ENCODE results near the gene ECE1.

Gene ECE1

DNA sequence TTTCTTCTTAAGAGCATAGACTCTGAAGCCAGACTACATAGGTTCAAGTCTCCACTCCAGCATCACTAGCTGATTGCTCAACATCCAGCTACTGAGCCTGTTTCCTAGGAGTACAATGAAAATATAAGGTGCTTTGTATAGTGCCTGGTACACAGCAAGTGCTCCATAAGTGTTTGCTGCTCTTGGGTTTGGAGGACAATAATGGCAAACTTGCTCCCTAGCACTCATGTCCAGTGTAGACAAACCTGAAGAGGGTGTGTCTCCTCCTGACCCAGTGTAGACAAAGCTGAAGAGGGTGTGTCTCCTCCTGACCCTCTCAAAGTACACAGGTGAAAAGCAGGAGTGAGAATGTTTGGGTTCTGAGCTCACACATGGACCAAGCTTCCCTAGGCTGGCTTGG is 10.5 kb upstream of the ECE1 start:
- H3K4me3 ChIP-seq (replicated peaks; ENCODE audit: low read depth, low read length): no peak overlapping the region

DNA sequence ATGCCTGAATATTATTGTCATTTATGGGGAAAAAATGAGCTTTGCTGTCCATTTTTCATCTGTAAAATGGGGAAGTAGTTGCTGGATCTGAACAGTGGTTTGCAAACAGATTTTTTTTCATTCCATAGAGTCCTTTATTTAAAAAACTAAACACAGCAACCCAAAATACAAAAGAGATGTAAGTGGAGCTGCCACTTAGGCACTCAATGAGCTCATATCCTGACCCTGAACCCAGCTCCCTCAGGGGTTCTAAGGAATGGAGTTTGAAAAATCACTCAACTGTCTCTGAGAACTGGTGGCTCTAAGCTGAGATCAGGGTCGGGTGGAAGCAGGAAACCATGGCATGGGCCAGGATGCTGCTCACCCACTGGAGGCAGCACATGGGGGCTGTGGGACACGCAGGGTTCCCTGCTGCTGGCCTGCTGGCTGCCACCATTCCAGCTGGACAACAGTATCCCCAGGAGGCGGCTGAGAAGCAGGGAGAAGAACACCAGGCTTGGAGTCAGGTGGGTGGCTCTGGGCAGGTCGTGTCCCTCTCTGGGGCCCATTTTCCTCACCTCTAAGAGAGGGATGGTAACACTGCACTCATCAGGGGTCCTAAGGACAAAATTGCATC is 9.6 kb upstream of the ECE1 start:
- no peak overlapping the region for H3K4me3 ChIP-seq (replicated peaks; ENCODE audit: low read depth, low read length)
- TF ChIP-seq, protein P1, sequence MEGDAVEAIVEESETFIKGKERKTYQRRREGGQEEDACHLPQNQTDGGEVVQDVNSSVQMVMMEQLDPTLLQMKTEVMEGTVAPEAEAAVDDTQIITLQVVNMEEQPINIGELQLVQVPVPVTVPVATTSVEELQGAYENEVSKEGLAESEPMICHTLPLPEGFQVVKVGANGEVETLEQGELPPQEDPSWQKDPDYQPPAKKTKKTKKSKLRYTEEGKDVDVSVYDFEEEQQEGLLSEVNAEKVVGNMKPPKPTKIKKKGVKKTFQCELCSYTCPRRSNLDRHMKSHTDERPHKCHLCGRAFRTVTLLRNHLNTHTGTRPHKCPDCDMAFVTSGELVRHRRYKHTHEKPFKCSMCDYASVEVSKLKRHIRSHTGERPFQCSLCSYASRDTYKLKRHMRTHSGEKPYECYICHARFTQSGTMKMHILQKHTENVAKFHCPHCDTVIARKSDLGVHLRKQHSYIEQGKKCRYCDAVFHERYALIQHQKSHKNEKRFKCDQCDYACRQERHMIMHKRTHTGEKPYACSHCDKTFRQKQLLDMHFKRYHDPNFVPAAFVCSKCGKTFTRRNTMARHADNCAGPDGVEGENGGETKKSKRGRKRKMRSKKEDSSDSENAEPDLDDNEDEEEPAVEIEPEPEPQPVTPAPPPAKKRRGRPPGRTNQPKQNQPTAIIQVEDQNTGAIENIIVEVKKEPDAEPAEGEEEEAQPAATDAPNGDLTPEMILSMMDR (IDR thresholded peaks at IDR 0.05; ENCODE audit: low read depth, low read length, missing control alignments): no peak
- no peak for DNase-seq (ENCODE audit: extremely low read depth, low read depth)

More for the DNA sequence above, 10.5 kb upstream of the ECE1 start:
- TF ChIP-seq, protein P1 (IDR thresholded peaks at IDR 0.05; ENCODE audit: low read depth, low read length, missing control alignments): no peak
- DNase-seq (ENCODE audit: extremely low read depth, low read depth): no peak

DNA sequence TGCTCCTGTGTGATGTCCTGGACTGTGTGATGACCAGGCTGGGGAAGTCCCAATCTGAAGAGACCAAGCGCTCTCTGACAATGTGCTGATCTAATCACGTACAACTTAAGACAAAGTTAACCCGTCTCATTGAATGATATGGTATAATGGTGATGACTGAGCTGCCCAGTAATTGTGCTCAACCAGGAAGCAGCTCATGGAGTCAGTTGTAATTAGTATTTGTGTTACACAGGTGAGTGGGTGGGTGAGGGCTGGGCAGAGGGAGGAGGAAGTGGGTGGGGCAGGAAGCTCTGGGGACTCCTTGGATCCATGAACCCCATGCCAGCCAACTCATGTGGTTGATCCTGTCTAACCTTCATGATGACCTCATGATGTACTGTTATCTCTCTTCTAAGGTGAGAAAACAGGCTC is 8.7 kb upstream of the ECE1 start:
- TF ChIP-seq, protein P1 (IDR thresholded peaks at IDR 0.05; ENCODE audit: low read depth, low read length, missing control alignments): no peak
- no peak for DNase-seq (ENCODE audit: extremely low read depth, low read depth)
- no peak overlapping the region for H3K4me3 ChIP-seq (replicated peaks; ENCODE audit: low read depth, low read length)

DNA sequence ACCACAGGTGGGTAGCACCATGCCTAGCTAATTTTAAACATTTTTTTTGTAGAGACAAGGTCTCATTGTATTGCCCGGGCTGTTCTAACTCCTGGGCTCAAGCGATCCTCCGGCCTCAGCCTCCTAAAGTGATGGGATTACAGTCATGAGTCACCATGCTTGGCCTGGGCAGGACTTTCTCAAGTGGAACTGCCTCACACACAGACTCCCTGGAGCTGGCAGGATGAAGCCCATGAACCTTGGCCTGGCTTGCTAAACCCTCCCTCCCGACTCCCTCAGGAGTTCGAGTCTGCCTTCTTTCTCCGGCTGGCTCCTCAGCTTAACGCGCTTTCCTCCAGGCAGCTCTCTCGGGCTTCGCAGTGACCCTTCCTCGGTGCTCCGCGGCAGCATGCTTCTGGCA is 7.7 kb upstream of the ECE1 start:
- H3K4me3 ChIP-seq (replicated peaks; ENCODE audit: low read depth, low read length): no peak overlapping the region
- TF ChIP-seq, protein P1 (IDR thresholded peaks at IDR 0.05; ENCODE audit: low read depth, low read length, missing control alignments): no peak
- DNase-seq (ENCODE audit: extremely low read depth, low read depth): no peak

DNA sequence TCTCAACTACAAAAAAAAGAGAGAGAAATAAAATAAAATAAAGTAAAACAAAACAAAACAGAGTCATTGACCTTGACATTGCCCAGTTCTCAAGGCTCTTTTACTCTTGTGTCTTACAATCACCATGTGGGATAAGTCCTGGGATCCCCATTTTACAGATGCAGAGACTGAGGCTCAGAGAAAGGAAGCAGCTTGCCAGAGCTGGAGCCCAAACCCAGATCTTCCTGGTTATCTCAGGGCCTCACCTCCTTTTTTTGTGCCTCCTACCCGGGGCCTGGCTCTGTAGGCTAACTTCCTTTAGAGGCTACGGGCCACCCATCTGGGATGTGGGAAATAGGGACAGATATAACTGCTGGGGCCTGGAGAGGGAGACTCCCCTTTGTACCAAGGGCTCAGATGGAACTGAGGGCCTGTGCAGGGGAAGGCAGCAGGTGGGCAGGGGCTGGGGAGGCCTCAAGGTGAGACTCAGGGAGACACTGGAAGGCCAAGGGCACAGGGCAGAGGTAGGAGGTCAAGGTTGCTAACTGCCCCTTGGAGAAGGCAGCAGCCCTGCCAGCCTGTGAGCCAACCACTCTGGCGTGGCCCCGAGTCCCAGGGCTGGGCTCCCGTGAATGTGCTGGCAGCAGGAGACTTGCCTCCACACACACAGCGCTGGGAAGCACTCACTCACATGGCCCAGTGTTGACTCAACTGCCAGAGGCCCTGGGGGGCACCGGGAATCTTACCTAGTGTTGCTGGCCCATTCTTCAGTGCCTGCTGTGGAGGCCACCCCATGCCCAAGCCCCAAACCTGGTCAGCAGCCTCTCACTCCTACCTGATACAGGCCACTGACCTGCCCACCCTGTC is 6.5 kb upstream of the ECE1 start:
- TF ChIP-seq, protein P1 (IDR thresholded peaks at IDR 0.05; ENCODE audit: low read depth, low read length, missing control alignments): no peak
- no peak overlapping the region for H3K4me3 ChIP-seq (replicated peaks; ENCODE audit: low read depth, low read length)
- no peak for DNase-seq (ENCODE audit: extremely low read depth, low read depth)

DNA sequence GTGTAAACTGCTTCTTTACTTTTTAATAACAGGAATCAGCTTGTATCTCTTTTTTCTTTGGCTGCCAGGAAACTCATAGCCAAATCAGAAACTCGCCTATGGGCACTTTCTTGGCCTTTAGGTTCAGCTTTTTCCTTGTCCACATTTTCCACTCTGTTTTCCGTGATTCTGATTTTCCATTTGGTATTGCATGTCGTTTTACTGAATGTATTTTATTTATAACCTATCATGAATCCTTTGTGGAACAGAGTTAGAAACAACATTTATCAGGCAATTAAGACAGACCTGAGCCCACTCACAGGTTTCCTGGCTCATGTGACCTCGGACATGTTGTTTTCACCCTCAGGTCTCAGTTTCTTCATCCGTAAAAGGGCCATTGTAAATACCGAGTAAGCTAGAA is 5.3 kb upstream of the ECE1 start:
- TF ChIP-seq, protein P1 (IDR thresholded peaks at IDR 0.05; ENCODE audit: low read depth, low read length, missing control alignments): no peak
- no peak for DNase-seq (ENCODE audit: extremely low read depth, low read depth)
- no peak overlapping the region for H3K4me3 ChIP-seq (replicated peaks; ENCODE audit: low read depth, low read length)

Data from HFF-Myc (cell line).